HG03139 (cell line): ENCODE data around the gene ZFP2.
"Not testable (repeated sequence)": the region's sequence is repeated elsewhere in the genome, so short reads cannot be mapped to it uniquely, and the experiment has no call there.

Experiments used
- ATAC-seq: cut with Tn5 transposase; IDR thresholded peaks from one replicate; pipeline ENCODE4 v1.9.1; 2021; ENCODE audit not compliant: unreplicated experiment

Gene ZFP2

DNA sequence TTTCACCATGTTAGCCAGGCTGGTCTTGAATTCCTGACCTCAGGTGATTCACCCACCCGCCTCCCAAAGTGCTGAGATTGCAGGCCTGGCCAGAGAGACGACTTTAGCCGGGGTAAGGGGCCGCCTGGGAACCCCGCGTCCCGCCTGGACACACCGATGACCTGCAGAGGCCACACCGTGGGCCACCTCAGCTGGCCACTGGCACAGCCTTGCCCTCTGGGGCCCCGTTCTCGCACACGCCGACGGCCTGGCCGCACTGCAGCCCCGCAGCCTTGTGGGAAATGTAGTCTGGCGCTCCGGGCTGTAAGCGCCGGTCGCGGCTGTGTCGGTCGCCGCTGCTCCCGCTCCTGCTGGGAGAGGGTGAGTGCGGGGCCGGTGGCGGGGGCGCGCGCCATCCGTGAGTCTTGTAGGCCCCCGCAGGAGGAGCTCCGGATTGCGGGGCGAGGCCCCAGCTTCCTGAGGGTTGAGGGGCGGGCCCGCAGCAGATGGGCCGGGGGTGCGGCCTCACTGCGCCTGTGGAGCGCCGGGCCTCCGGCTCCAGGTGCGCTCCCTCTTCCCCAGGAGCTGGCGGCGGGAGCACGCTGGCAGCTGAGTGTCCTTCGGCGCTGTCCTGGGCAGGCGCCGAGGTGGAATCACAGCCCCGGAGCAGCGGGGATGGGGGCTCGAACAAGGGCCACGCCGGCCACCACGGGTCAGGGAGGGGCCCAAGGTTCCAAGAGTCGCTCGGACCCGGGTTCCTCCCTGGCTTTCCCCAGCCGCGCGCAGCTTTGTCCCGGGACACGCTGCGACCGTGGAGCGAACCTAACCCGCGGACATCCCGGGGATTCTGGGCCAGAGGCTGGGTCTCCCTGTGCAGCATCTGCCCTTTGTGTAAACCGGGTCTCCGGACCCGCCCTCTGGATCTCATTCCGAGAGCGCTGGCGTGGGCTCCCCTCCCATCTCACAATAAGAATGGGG is at the start of gene ZFP2:
ZFP2 (plus strand) TSS at position 299 of the 957 bp plus-strand sequence. CDS start 35,401 bp downstream, outside the sequence.
- ATAC-seq: no peak

DNA sequence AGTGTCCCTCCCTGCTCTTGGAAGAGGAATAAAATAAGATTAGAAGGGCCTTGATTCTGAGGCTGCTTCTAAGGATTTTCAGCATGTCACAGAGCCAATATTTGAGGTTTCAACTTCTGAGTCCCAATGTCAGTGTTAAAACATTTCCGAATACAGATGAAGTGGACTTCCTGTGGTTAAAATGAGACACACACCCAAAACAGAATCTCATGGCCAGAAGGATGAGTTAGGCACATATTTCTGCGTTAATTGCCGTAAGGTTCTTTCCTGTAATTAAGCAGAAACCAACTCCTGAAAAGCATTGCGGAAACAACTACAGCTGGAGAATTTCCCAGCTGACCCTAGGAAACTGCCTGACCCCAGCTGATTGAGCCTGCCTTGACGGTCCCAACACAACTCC is 46.4 kb upstream of the ZFP2 start:
- no peak for ATAC-seq

DNA sequence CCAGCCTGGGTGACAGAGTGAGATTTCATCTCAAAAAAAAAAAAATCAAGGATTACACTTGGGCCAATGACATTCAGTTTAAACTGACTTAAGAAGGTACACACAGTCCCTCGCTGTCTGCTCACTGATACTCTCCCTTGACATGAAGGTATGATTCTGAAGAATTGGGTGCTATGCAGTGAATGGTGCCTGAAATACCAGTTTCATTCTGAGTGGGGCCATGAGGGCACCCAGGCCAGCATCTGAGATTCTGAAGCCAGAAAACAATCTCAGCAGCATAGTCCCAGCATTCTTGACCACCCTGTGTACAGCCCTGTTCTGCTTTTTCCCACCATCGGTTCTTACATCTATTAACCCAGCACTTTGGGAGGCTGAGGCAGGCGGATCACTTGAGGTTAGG is 43.8 kb upstream of the ZFP2 start:
- no peak for ATAC-seq

DNA sequence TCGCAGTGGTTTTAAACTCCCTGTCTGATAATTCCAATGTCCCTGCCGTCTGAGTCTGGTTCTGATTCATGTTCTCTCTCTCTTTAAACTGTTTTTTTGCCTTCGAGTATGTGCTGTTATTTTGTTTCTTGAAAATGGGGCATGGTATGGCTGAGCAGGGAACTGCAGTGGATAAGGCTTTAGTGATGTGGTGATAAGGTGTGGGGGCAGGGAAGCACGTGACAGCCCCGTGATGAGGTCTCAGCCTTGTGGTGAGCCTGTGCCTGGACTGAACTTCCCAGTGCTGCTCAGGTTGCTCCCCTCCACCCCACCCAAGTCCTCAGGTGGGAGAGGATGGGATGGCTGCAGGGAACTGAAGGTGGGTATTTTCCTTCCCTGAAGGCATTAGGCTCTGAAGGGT is 41.4 kb upstream of the ZFP2 start:
- no peak for ATAC-seq

DNA sequence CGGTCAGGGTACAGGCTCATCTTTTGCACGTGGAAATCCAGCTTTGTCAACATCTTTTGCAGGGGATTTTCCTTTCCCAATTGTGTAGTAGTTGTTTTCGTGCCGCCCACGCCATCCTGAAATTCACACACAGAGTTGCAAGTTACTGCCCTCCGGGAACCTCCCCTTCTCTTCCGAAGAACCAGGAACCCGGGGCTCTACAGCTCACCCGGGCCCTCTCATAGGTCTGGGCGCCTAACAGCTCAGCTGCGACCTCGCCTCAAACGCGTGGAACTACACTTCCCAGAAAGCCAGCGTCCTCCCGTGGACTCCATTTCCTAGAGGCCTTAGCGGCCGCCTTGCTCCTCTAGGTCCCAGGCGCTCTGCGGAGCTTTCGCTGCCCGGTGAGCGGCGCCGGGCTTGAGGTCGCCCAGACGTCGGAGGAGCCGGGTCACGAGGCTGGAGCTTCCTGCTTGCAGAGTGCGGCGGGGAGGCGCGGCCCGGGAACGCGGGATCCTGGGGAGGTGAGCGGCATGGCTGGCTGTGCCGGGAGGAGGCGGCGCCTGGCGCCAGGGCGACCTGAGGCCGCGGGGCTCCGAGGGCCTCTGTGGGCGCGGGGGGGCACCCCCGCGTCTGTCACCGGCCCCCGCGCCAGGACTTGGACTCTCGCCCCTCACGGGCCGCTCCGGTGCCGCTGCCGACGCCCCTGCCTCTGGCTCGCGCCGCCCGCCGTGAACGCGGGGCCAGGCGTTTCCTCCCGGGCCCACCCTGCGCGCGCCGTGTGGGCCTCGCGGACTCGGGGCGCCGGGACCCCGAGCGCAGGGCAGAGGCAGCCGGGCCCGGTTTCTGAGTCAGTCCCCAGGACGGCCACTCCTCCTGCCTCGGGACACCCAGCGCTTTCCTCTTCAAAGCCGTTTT is 35.8 kb upstream of the ZFP2 start, which contains the start of gene ZNF354B:
ZNF354B (plus strand) TSS at position 329 of the 897 bp plus-strand sequence. CDS start 1,095 bp downstream, outside the sequence.
- peak; percentile 98 for ATAC-seq

DNA sequence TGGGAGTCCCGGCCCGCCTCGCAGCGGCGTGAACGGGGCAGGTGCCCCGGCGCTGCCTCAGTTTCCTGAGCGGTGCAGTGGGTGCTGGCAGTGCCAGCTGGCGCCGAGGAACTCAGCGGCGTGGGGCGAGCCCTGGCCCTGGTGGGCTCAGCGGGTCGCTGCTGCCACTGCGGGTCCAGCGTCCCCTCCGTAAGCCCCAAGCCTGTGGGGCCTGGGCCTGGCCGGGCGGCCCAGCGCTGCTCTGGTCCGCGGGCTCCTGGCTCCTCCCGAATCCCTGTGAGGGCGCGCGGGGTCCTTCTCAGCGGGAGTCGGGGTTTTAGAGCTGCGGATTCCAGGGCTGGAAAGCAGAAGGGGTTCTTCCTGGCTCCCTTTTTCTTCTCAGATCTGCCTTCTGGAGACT is 35.1 kb upstream of the ZFP2 start:
- ATAC-seq: not testable (repeated sequence)

DNA sequence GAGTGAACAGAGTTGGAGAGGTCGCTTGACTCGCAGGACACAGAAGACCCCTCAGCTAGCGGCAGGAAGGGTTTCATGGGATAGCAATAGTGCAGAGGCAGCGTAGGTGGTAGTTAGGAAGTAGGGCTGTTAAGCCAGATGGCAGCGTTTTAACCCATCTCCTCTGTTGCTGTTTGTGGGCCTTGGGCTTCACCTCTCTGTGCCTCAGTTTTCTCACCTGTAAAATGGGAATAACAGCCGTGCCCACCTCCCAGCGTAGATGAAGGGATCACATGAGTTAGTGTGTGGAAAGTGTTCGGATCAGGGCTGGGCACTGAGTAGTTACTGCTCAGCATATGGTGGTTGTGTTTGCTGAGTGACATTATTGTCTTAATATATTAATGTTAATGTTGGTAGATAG is 34.1 kb upstream of the ZFP2 start:
- no peak for ATAC-seq

DNA sequence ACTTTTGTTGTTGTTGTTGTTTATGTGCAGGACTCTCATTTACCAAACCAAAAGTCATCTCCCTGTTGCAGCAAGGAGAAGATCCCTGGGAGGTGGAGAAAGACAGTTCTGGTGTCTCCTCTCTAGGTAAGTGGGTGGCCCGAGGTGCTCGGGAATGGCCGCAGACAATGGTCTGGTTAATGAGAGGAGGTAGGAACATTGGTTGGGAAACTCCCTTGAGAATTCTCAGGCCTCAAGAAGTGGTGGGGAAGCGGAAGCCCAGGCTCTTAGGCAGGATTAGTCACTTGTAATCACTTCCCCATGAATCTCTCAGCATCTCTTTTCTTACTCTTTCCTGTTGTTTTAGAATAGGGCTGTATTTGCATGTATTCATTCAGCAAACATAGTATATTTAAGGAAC is 28.8 kb upstream of the ZFP2 start:
- no peak for ATAC-seq

DNA sequence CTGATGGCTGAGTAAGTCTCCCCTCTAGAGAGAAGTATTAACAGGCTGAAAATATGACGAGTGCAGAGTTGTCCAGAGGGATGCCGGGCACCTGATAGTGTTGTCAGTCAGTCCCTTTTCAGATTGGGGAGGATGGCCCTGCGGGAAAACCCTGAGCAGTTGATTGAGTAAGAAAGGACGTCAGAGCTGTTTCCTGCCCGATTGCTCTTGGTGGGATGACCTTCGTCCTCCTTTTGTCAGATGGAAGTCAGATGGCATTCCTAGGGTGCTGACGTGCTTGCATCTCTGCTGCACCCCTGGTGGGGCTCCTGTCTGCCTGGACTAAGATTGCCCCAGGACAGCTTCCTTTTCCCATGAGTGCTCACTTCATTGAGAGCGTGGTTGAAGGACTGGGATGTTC is 26.1 kb upstream of the ZFP2 start:
- ATAC-seq: no peak

DNA sequence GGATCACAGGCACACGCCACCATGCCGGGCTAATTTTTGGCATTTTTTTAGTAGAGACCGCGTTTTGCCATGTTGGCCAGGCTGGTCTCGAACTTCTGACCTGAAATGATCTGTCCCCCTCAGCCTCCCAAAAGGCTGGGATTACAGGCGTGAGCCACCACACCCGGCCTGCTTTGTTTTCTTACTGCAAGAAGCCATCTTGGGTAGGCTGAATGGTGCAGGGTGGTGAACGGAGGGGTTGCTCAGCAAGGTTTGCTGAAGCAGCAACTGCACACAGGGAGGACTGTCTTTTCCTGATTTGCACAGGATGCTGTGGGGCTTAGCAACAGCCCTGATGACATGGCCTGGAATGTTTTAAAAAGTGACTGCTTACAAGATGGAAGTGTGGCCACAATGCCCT is 25.3 kb upstream of the ZFP2 start:
- ATAC-seq: no peak

DNA sequence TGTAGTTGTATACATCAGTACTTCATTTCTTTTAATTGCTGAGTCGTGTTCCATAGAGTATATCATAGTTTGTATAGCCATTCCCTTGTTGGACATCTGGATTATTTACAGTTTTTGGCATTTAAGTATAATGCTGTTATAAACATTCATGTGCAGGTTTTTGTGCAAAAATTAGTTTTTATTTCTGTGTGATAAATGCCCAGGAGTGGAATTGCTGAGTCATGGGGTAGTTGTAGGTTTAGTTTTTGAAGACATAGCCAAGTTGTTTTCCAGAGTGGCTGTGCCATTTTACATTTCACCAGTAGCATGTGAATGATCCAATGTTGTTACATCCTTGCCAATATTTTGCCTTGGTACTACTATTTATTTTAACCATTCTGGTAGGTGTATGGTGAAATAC is 23.4 kb upstream of the ZFP2 start:
- ATAC-seq: no peak

DNA sequence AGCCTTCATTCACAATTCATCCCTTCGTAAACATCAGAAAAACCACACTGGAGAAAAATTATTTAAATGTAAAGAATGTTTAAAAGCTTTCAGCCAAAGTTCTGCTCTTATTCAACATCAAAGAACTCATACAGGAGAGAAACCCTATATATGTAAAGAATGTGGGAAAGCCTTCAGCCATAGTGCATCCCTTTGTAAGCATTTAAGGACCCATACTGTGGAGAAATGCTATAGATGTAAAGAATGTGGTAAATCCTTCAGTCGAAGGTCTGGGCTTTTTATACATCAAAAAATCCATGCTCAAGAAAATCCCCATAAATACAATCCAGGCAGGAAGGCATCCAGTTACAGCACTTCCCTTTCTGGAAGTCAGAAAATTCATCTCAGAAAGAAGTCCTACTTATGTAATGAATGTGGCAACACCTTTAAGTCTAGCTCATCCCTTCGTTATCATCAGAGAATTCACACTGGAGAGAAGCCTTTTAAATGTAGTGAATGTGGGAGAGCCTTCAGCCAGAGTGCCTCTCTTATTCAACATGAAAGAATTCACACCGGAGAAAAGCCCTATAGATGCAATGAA is 12.5 kb upstream of the ZFP2 start:
- not testable (repeated sequence) for ATAC-seq

DNA sequence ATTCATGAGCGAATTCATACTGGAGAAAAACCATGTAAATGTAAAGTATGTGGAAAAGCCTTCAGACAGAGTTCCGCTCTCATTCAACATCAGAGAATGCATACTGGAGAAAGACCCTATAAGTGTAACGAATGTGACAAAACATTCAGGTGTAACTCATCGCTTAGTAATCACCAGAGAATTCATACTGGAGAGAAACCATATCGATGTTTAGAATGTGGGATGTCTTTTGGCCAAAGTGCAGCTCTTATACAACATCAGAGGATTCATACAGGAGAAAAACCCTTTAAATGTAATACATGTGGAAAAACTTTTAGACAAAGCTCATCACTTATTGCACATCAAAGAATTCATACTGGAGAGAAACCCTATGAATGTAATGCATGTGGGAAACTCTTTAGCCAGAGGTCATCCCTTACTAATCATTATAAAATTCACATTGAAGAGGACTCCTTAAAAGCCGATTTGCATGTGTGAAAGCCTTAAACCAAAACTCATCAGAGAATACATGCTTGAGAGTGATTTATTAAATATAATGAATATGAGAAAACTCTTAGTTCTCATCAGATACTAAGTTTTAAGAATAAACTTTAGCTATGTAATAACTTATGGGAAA is 11.8 kb upstream of the ZFP2 start:
- ATAC-seq: no peak

DNA sequence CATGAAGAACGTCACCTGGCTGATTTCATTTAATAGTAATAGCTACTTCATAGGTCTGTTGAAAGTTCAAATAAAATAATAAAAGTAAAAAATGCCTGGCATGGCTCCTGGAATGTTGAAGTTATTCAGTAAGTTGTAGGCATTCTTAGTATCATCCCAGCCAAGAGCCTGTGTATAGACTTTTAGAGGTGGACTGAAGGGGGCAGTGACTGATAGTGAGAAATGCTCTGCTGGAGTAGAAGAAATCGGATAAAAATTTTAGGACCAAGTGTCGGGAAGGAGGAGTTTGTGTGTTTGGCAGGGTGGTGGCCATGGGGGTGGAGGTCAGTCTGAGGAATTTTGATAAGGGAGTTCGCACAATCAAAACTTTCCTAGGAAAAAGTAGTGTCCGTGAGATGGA is 3.6 kb downstream of the ZFP2 start:
- ATAC-seq: no peak

DNA sequence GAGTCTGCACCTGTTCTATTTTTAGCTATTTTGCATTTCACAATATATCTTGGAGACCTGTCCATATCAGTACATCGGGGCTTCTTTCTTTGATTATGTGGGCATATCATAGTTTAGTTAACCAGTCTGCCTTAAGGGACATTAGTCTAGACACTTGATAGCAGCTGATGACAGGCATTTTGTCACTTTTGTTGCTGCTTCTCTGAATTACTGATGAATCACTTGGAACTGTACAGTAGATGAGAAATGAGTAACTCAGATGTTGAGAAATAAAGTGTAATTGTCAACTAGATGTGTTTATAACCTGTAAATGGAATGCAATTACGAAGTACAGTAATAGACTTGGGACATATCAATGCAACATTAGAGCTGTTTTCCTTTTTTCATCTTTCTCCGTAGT is 7.1 kb downstream of the ZFP2 start:
- ATAC-seq: no peak

DNA sequence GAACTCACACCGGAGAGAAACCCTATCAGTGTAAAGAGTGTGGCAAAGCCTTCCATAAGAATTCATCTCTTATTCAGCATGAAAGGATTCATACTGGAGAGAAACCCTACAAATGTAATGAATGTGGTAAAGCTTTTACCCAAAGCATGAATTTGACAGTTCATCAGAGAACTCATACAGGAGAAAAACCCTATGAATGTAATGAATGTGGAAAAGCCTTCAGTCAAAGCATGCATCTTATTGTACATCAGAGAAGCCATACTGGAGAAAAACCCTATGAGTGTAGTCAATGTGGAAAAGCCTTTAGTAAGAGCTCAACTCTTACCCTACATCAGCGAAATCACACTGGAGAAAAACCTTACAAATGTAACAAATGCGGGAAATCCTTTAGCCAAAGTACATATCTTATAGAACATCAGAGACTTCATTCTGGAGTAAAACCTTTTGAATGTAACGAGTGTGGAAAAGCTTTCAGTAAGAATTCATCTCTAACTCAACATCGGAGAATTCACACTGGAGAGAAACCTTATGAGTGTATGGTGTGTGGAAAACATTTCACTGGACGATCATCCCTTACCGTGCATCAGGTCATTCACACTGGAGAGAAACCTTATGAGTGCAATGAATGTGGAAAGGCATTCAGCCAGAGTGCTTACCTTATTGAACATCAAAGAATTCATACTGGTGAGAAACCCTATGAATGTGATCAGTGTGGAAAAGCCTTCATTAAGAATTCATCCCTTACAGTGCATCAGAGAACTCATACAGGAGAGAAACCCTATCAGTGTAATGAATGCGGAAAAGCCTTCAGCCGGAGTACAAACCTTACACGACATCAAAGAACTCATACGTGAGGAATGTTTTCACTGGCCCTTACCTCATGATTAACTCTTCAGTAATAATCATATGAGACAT is 36.4 kb downstream of the ZFP2 start:
- no peak for ATAC-seq

DNA sequence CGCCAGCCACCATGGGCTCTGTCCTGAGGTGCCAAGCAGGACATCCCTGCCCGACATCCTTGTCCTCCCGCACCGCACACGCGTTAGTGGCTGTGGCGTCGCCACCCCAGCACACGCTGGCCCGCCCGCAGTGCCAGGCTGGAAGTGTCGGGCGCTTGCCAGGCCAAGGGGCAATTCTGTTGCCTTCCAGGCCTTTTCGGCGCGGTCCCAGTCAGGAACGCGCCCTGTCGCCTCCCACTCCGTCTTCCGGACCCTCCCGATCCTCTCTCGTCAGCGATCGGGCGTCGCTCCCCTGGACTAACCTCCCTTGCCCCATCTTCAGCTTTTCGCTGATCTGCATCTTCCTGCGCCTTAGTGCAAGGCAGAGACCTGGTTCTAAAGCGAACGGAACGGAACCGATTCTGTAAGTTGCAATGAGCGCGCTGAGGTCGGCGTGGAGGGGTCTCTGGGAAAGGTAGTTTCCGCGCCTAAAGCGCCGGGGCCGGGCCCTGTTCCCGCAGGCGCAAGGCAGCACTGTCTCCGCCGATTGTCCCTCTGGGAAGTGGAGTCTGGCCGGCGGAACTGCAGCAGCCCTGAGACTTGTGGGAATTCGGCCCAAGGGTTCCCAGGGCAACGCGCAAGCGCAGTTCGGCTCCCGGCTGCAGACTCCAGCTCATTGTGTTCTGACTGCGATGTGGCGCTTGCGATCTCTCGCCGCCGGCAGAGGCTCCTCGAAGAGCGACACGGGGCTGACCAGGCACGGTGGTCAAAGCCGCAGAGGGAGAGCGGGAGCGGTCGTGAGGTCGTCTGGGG is 45.1 kb downstream of the ZFP2 start, which contains the start of gene ZNF454:
ZNF454 (plus strand) TSS at position 630 of the 792 bp plus-strand sequence. CDS start 1,594 bp downstream, outside the sequence.
- no peak for ATAC-seq

DNA sequence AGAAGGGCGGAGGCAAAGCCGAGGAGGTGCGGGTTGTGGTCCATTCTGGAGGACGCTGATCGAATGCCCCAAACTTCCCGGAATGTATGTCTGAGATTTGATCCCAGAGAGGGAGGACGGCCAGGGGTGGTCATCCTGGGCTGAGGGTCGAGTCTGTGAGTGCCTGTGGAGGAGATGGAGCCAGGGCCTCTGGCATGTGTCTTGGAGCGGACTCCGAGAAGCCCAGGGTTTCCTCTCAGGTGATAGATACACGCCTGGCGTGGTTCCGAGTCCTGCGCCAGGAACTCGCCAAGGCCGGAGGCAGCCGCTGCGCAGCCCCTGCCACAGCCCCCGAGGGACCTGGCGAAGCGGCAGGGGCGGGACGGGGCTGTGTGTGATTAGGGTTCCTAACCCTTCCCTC is 45.6 kb downstream of the ZFP2 start:
- no peak for ATAC-seq
